ENCODE measurements around the gene TMEM156. TPM values are rescaled to one million over a fixed set of nuclear protein-coding genes. Genes with fewer than 3 reads are reported as not detected.

TMEM156 gene
- total and polyA plus RNA-seq, 10 of the 15 experiments (the other 5 are each of a cell fraction or from before 2014, with no cell fraction given), result 20.8 to 48.3 (median 32.7) TPM

DNA sequence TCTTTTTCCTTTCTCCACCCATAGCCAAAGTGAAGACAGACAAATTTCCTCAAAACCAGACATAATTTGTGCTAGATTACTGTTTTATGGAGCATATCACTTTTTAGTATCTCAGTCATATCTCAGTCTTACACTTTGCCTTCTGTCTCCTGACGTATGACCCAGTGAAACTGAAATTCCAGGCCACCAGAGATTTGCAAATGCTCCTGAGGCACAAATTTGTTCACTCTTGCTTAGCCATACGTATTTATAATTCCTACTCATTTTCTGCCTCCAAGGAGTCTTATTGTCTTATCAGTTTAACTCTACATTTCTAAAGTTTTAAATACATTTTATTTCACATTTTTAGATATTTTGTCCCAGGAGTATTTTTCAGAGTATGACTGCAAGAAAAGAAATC, 10.0 kb downstream of the TMEM156 start:
- SMC1A ChIA-PET (ENCODE audit: uncharacterized antibody, unreplicated experiment), result interaction anchor here (0.7 kb wide), 1 partner anchor 594 kb away, joined by 3 read pairs; no protein-coding TSS in a partner anchor
- Histone ChIP-seq H3K79me2 (ENCODE audit: control insufficient read depth, insufficient read depth, low read length) (peaks cover 25% of the 10 kb centered on the region), H3K27me3 (replicated peaks in 1 of 2; ENCODE audit: control insufficient read depth in 2 of 2, insufficient read depth in 2 of 2, low read length in 1 of 2) (no peaks in the 10 kb centered on the region), H3K36me3 (ENCODE audit: control insufficient read depth in 2 of 2, insufficient read depth in 2 of 2, low read length in 1 of 2) (peaks cover 0 to 2% of the 10 kb centered on the region in 2 experiments; a peak in 2 of 4 replicates), H4K20me1 (ENCODE audit: control insufficient read depth, insufficient read depth) (no peaks in the 10 kb centered on the region), H2AFZ (ENCODE audit: control insufficient read depth, low read depth, low read length) (no peak overlapping the region), H3K4me3 (no peak overlapping the region), H3K27ac (ENCODE audit: control insufficient read depth, insufficient read depth) (no peak overlapping the region), H3K9me3 (replicated peaks; ENCODE audit: control insufficient read depth, insufficient read depth, low read length) (peaks cover 2% of the 10 kb centered on the region; the same call in 2 of the 3 replicates), H3K4me1 (ENCODE audit: control insufficient read depth, insufficient read depth, low read length) (peaks cover 8% of the 10 kb centered on the region; the same call in 1 of the 2 replicates), H3K4me2 (ENCODE audit: control insufficient read depth, insufficient read depth) (no peak overlapping the region), H3K9ac (ENCODE audit: control insufficient read depth, insufficient read depth, low read length) (no peak overlapping the region)
- RAD21 ChIA-PET (ENCODE audit: unreplicated experiment), result no interaction called here
- WGBS (ENCODE audit: insufficient coverage, insufficient replicate concordance, low lambda C conversion rate, missing lambda C conversion rate), result 60% methylated on average over 2 of the region's 2 CpGs
- DNase-seq (ENCODE audit: low read depth, low spot score), result no peak
- in situ Hi-C loops (cut with MboI) (no loop called here), intact Hi-C loops (cut with micrococcal nuclease; ENCODE audit: unreplicated experiment) (no loop called here)
- CTCF ChIA-PET, result no interaction called here
- BruUV-seq (replicated peaks), result no TSS peak
- no peak for ATAC-seq
- POLR2A ChIA-PET, result no interaction called here
- FAIRE-seq, result no peak
- TF ChIP-seq, protein P1, sequence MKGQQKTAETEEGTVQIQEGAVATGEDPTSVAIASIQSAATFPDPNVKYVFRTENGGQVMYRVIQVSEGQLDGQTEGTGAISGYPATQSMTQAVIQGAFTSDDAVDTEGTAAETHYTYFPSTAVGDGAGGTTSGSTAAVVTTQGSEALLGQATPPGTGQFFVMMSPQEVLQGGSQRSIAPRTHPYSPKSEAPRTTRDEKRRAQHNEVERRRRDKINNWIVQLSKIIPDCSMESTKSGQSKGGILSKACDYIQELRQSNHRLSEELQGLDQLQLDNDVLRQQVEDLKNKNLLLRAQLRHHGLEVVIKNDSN (IDR thresholded peaks at IDR 0.05; ENCODE audit: borderline replicate concordance, extremely low read length, insufficient read depth, low read depth, low read length), result no peak
- TF ChIP-seq FOS (IDR thresholded peaks at IDR 0.05; ENCODE audit: borderline replicate concordance, extremely low read depth, insufficient read length) (no peak), ZBED1 (IDR thresholded peaks at IDR 0.05; ENCODE audit: borderline replicate concordance) (no peak), ZNF24 (IDR thresholded peaks at IDR 0.05) (no peak), ATF7 (IDR thresholded peaks at IDR 0.05; ENCODE audit: low read depth) (no peak), CHD2 (IDR thresholded peaks at IDR 0.05; ENCODE audit: borderline replicate concordance, low read depth, low read length) (no peak), NR2F1 (conservative IDR thresholded peaks at IDR 0.05) (no peak), ASH2L (IDR thresholded peaks at IDR 0.05; ENCODE audit: borderline replicate concordance, low read depth) (no peak), IKZF1 (conservative IDR thresholded peaks at IDR 0.05) (no peak), STAT1 (conservative IDR thresholded peaks at IDR 0.05) (no peak), KDM1A (IDR thresholded peaks at IDR 0.05; ENCODE audit: borderline replicate concordance) (no peak), HDAC2 (IDR thresholded peaks at IDR 0.05) (no peak), LARP7 (IDR thresholded peaks at IDR 0.05) (no peak), WRNIP1 (IDR thresholded peaks at IDR 0.05; ENCODE audit: borderline replicate concordance, low read depth, low read length) (no peak), RELA (IDR thresholded peaks at IDR 0.05; ENCODE audit: borderline replicate concordance, partially characterized antibody) (no peak), HDAC6 (IDR thresholded peaks at IDR 0.05; ENCODE audit: unreplicated experiment) (no peak), NRF1 (conservative IDR thresholded peaks at IDR 0.05; ENCODE audit: low read depth, low read length) (no peak)
- TF ChIP-seq, protein P2, sequence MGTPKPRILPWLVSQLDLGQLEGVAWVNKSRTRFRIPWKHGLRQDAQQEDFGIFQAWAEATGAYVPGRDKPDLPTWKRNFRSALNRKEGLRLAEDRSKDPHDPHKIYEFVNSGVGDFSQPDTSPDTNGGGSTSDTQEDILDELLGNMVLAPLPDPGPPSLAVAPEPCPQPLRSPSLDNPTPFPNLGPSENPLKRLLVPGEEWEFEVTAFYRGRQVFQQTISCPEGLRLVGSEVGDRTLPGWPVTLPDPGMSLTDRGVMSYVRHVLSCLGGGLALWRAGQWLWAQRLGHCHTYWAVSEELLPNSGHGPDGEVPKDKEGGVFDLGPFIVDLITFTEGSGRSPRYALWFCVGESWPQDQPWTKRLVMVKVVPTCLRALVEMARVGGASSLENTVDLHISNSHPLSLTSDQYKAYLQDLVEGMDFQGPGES (IDR thresholded peaks at IDR 0.05), result no peak
- TF ChIP-seq, protein P3, sequence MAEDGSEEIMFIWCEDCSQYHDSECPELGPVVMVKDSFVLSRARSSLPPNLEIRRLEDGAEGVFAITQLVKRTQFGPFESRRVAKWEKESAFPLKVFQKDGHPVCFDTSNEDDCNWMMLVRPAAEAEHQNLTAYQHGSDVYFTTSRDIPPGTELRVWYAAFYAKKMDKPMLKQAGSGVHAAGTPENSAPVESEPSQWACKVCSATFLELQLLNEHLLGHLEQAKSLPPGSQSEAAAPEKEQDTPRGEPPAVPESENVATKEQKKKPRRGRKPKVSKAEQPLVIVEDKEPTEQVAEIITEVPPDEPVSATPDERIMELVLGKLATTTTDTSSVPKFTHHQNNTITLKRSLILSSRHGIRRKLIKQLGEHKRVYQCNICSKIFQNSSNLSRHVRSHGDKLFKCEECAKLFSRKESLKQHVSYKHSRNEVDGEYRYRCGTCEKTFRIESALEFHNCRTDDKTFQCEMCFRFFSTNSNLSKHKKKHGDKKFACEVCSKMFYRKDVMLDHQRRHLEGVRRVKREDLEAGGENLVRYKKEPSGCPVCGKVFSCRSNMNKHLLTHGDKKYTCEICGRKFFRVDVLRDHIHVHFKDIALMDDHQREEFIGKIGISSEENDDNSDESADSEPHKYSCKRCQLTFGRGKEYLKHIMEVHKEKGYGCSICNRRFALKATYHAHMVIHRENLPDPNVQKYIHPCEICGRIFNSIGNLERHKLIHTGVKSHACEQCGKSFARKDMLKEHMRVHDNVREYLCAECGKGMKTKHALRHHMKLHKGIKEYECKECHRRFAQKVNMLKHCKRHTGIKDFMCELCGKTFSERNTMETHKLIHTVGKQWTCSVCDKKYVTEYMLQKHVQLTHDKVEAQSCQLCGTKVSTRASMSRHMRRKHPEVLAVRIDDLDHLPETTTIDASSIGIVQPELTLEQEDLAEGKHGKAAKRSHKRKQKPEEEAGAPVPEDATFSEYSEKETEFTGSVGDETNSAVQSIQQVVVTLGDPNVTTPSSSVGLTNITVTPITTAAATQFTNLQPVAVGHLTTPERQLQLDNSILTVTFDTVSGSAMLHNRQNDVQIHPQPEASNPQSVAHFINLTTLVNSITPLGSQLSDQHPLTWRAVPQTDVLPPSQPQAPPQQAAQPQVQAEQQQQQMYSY (CRISPR knock-in tag; IDR thresholded peaks at IDR 0.05), result no peak
- TF ChIP-seq, protein P4, sequence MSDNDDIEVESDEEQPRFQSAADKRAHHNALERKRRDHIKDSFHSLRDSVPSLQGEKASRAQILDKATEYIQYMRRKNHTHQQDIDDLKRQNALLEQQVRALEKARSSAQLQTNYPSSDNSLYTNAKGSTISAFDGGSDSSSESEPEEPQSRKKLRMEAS (IDR thresholded peaks at IDR 0.05; ENCODE audit: low read depth, low read length), result no peak

All from GM12878 (cell line).